ENCODE measurements around the gene XRCC2.

DNA sequence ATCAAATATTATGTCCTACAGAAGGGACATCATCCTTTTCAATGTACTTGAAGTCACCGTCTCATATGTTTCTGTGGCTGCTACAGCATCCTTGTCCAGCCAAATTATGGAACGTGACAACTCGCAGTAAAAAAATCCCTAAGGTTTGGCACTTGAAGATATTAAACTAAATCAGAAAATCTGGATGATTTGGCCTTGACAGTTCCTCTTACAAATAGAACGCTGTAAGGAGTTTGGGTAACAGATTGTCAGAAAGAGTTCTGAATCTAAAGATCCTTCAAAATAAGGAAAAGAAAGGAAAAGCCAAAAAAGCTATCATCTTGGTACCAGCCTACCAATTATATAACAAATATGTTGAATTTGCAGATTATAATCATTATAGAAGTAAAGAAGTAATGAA lies 21.0 kb downstream of the XRCC2 start:
- TF ChIP-seq POLR2AphosphoS5 (IDR thresholded peaks at IDR 0.05) (no peak), EP300 (IDR thresholded peaks at IDR 0.05) (no peak), POLR2A (IDR thresholded peaks at IDR 0.05) (no peak)
- TF ChIP-seq, protein P1, sequence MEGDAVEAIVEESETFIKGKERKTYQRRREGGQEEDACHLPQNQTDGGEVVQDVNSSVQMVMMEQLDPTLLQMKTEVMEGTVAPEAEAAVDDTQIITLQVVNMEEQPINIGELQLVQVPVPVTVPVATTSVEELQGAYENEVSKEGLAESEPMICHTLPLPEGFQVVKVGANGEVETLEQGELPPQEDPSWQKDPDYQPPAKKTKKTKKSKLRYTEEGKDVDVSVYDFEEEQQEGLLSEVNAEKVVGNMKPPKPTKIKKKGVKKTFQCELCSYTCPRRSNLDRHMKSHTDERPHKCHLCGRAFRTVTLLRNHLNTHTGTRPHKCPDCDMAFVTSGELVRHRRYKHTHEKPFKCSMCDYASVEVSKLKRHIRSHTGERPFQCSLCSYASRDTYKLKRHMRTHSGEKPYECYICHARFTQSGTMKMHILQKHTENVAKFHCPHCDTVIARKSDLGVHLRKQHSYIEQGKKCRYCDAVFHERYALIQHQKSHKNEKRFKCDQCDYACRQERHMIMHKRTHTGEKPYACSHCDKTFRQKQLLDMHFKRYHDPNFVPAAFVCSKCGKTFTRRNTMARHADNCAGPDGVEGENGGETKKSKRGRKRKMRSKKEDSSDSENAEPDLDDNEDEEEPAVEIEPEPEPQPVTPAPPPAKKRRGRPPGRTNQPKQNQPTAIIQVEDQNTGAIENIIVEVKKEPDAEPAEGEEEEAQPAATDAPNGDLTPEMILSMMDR (IDR thresholded peaks at IDR 0.05): no peak
